22Rv1 (cell line): Measurements from ENCODE around the gene UBALD1.

Experiments used
- CTCF ChIP-seq: fragments of 450-650 bp; IDR thresholded peaks from 2 replicates; pipeline ENCODE4 v1.5.1; 2017; ENCODE audit warnings: mild to moderate bottlenecking
- ZFX ChIP-seq: fragments of 450-650 bp; IDR thresholded peaks from 2 replicates; pipeline ENCODE4 v1.6.1; 2017; ENCODE audit warnings: antibody characterized with exemption, borderline replicate concordance

DNA sequence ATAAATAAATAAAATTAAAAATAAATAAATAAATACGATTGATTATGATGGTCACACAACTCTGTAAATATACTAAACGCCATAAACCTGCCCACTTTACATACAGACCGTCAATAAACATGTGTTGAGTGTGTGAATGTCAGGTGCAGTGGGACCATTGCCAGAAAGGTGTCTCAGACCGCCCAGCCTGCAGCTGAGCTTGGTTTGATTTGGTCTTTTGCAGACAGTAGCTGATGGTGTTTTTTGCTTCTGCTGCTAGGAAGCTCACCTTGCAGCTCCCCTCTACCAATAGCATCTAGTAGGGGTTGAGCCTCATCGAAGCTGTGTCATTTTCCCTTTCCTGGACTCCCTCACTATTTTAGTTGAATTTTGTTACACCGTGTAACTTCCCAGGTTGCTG lies 23.5 kb downstream of the UBALD1 start:
- TF ChIP-seq CTCF, result no peak
- TF ChIP-seq ZFX, result no peak
